HEK293 (cell line): ENCODE results near the gene PTBP1.

Experiments
- EGR2 ChIP-seq: fragments of 450-650 bp; formaldehyde crosslinking; IDR thresholded peaks from 2 replicates; pipeline ENCODE4 v1.5.1; 2016; ENCODE audit warnings: low read depth, missing biosample characterization, missing genetic modification characterization
- KLF1 ChIP-seq: fragments of 450-650 bp; formaldehyde crosslinking; IDR thresholded peaks from 2 replicates; pipeline ENCODE4 v1.5.1; 2016; ENCODE audit warnings: missing biosample characterization, missing genetic modification characterization
- PRDM1 ChIP-seq: fragments of 450-650 bp; formaldehyde crosslinking; IDR thresholded peaks from 2 replicates; pipeline ENCODE4; 2016; ENCODE audit warnings: missing biosample characterization, missing genetic modification characterization
- SCRT1 ChIP-seq: fragments of 450-650 bp; formaldehyde crosslinking; IDR thresholded peaks from 2 replicates; pipeline ENCODE4 v1.5.1; 2016; ENCODE audit warnings: missing biosample characterization, missing genetic modification characterization, borderline replicate concordance
- SP2 ChIP-seq: fragments of 450-650 bp; formaldehyde crosslinking; IDR thresholded peaks from 2 replicates; pipeline ENCODE4 v1.5.1; 2016; ENCODE audit warnings: missing biosample characterization, missing genetic modification characterization
- TCF7L2 ChIP-seq: IDR thresholded peaks from 2 replicates; pipeline ENCODE4 v1.6.1; 2011; ENCODE audit warnings: low read depth, mild to moderate bottlenecking, inconsistent platforms, low read length, moderate library complexity, borderline replicate concordance
- ZBTB17 ChIP-seq: fragments of 450-650 bp; formaldehyde crosslinking; IDR thresholded peaks from 2 replicates; pipeline ENCODE4 v1.5.1; 2016; ENCODE audit warnings: missing biosample characterization, missing genetic modification characterization
- ZBTB20 ChIP-seq: fragments of 450-650 bp; formaldehyde crosslinking; IDR thresholded peaks from 2 replicates; pipeline ENCODE4 v1.5.1; 2016; ENCODE audit warnings: missing biosample characterization, missing genetic modification characterization
- ZBTB26 ChIP-seq: fragments of 450-650 bp; formaldehyde crosslinking; optimal IDR thresholded peaks from 2 replicates; pipeline ENCODE3; 2016; ENCODE audit warnings: missing biosample characterization, mild to moderate bottlenecking, missing genetic modification characterization
- ZNF112 ChIP-seq: fragments of 450-650 bp; formaldehyde crosslinking; IDR thresholded peaks from 2 replicates; pipeline ENCODE4 v1.5.0; 2017; ENCODE audit warnings: missing biosample characterization, missing genetic modification characterization
- ZNF133 ChIP-seq: fragments of 450-650 bp; formaldehyde crosslinking; IDR thresholded peaks from 2 replicates; pipeline ENCODE4 v1.5.1; 2016; ENCODE audit warnings: missing biosample characterization, missing genetic modification characterization
- ZNF146 ChIP-seq: fragments of 450-650 bp; formaldehyde crosslinking; IDR thresholded peaks from 2 replicates; pipeline ENCODE4 v1.5.1; 2016; ENCODE audit warnings: missing biosample characterization, missing genetic modification characterization
- ZNF16 ChIP-seq: fragments of 450-650 bp; formaldehyde crosslinking; IDR thresholded peaks from 2 replicates; pipeline ENCODE4 v1.5.1; 2016; ENCODE audit warnings: low read depth, missing biosample characterization, missing genetic modification characterization
- ZNF18 ChIP-seq: fragments of 450-650 bp; formaldehyde crosslinking; IDR thresholded peaks from 2 replicates; pipeline ENCODE4 v1.5.1; 2016; ENCODE audit warnings: missing biosample characterization, missing genetic modification characterization
- ZNF184 ChIP-seq: fragments of 450-650 bp; IDR thresholded peaks from 2 replicates; pipeline ENCODE4 v1.5.1; 2018; ENCODE audit warnings: missing biosample characterization, mild to moderate bottlenecking, missing genetic modification characterization
- ZNF2 ChIP-seq: fragments of 450-650 bp; formaldehyde crosslinking; IDR thresholded peaks from 2 replicates; pipeline ENCODE4 v1.5.1; 2016; ENCODE audit warnings: missing biosample characterization, missing genetic modification characterization
- ZNF211 ChIP-seq: fragments of 450-650 bp; formaldehyde crosslinking; IDR thresholded peaks from 2 replicates; pipeline ENCODE4 v1.5.1; 2016; ENCODE audit warnings: low read depth, missing biosample characterization, missing genetic modification characterization
- ZNF239 ChIP-seq: fragments of 450-650 bp; formaldehyde crosslinking; IDR thresholded peaks from 2 replicates; pipeline ENCODE4 v1.5.1; 2016; ENCODE audit warnings: missing biosample characterization, missing genetic modification characterization
- ZNF341 ChIP-seq: fragments of 450-650 bp; formaldehyde crosslinking; IDR thresholded peaks from 2 replicates; pipeline ENCODE4; 2016; ENCODE audit warnings: low read depth, missing biosample characterization, missing genetic modification characterization
- ZNF350 ChIP-seq: fragments of 450-650 bp; formaldehyde crosslinking; IDR thresholded peaks from 2 replicates; pipeline ENCODE4 v1.5.0; 2017; ENCODE audit warnings: missing biosample characterization, mild to moderate bottlenecking, missing genetic modification characterization
- ZNF354C ChIP-seq: fragments of 450-650 bp; formaldehyde crosslinking; IDR thresholded peaks from 2 replicates; pipeline ENCODE4 v1.5.1; 2016; ENCODE audit warnings: missing biosample characterization, missing genetic modification characterization, low read depth, borderline replicate concordance
- ZNF394 ChIP-seq: fragments of 450-650 bp; formaldehyde crosslinking; IDR thresholded peaks from 2 replicates; pipeline ENCODE4 v1.5.1; 2016; ENCODE audit warnings: missing biosample characterization, missing genetic modification characterization, mild to moderate bottlenecking, moderate library complexity, borderline replicate concordance
- ZNF423 ChIP-seq: fragments of 450-650 bp; formaldehyde crosslinking; IDR thresholded peaks from 2 replicates; pipeline ENCODE4 v1.5.1; 2016; ENCODE audit warnings: missing biosample characterization, missing genetic modification characterization
- ZNF433 ChIP-seq: fragments of 450-650 bp; formaldehyde crosslinking; IDR thresholded peaks from 2 replicates; pipeline ENCODE4 v1.5.1; 2016; ENCODE audit warnings: missing biosample characterization, missing genetic modification characterization, low read depth
- ZNF48 ChIP-seq: fragments of 450-650 bp; formaldehyde crosslinking; IDR thresholded peaks from 2 replicates; pipeline ENCODE4 v1.5.1; 2016; ENCODE audit warnings: missing biosample characterization, missing genetic modification characterization
- ZNF549 ChIP-seq: fragments of 450-650 bp; IDR thresholded peaks from 2 replicates; pipeline ENCODE4 v1.5.1; 2018; ENCODE audit warnings: missing biosample characterization, missing genetic modification characterization, mild to moderate bottlenecking, inconsistent platforms, moderate library complexity
- ZNF561 ChIP-seq: fragments of 450-650 bp; IDR thresholded peaks from 2 replicates; pipeline ENCODE4 v1.5.1; 2018; ENCODE audit warnings: missing biosample characterization, missing genetic modification characterization, borderline replicate concordance
- ZNF571 ChIP-seq: fragments of 450-650 bp; formaldehyde crosslinking; IDR thresholded peaks from 2 replicates; pipeline ENCODE4 v1.5.0; 2017; ENCODE audit warnings: missing biosample characterization, missing genetic modification characterization
- ZNF596 ChIP-seq: fragments of 450-650 bp; IDR thresholded peaks from 2 replicates; pipeline ENCODE4 v1.5.0; 2018; ENCODE audit warnings: missing biosample characterization, mild to moderate bottlenecking, missing genetic modification characterization, moderate library complexity
- ZNF610 ChIP-seq: fragments of 450-650 bp; formaldehyde crosslinking; IDR thresholded peaks from 2 replicates; pipeline ENCODE4 v1.5.1; 2016; ENCODE audit warnings: missing biosample characterization, missing genetic modification characterization, borderline replicate concordance
- ZNF629 ChIP-seq: fragments of 450-650 bp; formaldehyde crosslinking; IDR thresholded peaks from 2 replicates; pipeline ENCODE4 v1.5.1; 2017; ENCODE audit warnings: missing biosample characterization, missing genetic modification characterization
- ZNF658 ChIP-seq: fragments of 450-650 bp; formaldehyde crosslinking; IDR thresholded peaks from 2 replicates; pipeline ENCODE4; 2016; ENCODE audit warnings: missing biosample characterization, missing genetic modification characterization
- ZNF670 ChIP-seq: fragments of 450-650 bp; formaldehyde crosslinking; IDR thresholded peaks from 2 replicates; pipeline ENCODE4 v1.5.1; 2016; ENCODE audit warnings: missing biosample characterization, missing genetic modification characterization, low read depth
- ZNF792 ChIP-seq: fragments of 450-650 bp; formaldehyde crosslinking; IDR thresholded peaks from 2 replicates; pipeline ENCODE4 v1.5.1; 2016; ENCODE audit warnings: missing biosample characterization, missing genetic modification characterization
- TF ChIP-seq, protein P1 (sequence below): fragments of 450-650 bp; formaldehyde crosslinking; IDR thresholded peaks from 2 replicates; pipeline ENCODE4 v1.5.1; 2016; ENCODE audit warnings: missing biosample characterization, missing genetic modification characterization
- TF ChIP-seq, protein P2 (sequence below): fragments of 450-650 bp; formaldehyde crosslinking; IDR thresholded peaks from 2 replicates; pipeline ENCODE4 v1.5.1; 2017; ENCODE audit warnings: missing biosample characterization, missing genetic modification characterization

Gene PTBP1

GRCh38 chr19:843180-843835, 46.1 kb downstream of the PTBP1 start (continued):
- TF ChIP-seq ZNF184 (tag by site-specific recombination) (no peak), ZBTB17 (tag by site-specific recombination) (peak; percentile 33; the same call in 1 of the 2 replicates), SCRT1 (tag by site-specific recombination) (no peak), ZBTB20 (tag by site-specific recombination) (peak; percentile 86), ZNF211 (tag by site-specific recombination) (no peak), ZNF18 (tag by site-specific recombination) (no peak), ZNF433 (no peak), SP2 (tag by site-specific recombination) (no peak), ZNF133 (no peak), ZNF658 (tag by site-specific recombination) (no peak), PRDM1 (no peak), ZNF112 (tag by site-specific recombination) (no peak), ZNF394 (tag by site-specific recombination) (no peak), ZNF792 (tag by site-specific recombination) (no peak), TCF7L2 (no peak), ZBTB26 (tag by site-specific recombination) (peak; percentile 54), ZNF549 (tag by site-specific recombination) (no peak), ZNF596 (no peak), ZNF629 (tag by site-specific recombination) (no peak), ZNF423 (no peak), ZNF341 (tag by site-specific recombination) (peak; percentile 72), ZNF2 (tag by site-specific recombination) (no peak), ZNF239 (tag by site-specific recombination) (no peak), ZNF16 (tag by site-specific recombination) (no peak), ZNF610 (tag by site-specific recombination) (no peak), ZNF571 (tag by site-specific recombination) (no peak), ZNF670 (no peak), KLF1 (tag by site-specific recombination) (no peak), EGR2 (peak; percentile 88), ZNF146 (no peak), ZNF48 (tag by site-specific recombination) (no peak), ZNF350 (tag by site-specific recombination) (no peak), ZNF561 (no peak), ZNF354C (tag by site-specific recombination) (no peak)
- TF ChIP-seq, protein P1, sequence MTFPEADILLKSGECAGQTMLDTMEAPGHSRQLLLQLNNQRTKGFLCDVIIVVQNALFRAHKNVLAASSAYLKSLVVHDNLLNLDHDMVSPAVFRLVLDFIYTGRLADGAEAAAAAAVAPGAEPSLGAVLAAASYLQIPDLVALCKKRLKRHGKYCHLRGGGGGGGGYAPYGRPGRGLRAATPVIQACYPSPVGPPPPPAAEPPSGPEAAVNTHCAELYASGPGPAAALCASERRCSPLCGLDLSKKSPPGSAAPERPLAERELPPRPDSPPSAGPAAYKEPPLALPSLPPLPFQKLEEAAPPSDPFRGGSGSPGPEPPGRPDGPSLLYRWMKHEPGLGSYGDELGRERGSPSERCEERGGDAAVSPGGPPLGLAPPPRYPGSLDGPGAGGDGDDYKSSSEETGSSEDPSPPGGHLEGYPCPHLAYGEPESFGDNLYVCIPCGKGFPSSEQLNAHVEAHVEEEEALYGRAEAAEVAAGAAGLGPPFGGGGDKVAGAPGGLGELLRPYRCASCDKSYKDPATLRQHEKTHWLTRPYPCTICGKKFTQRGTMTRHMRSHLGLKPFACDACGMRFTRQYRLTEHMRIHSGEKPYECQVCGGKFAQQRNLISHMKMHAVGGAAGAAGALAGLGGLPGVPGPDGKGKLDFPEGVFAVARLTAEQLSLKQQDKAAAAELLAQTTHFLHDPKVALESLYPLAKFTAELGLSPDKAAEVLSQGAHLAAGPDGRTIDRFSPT (tag by site-specific recombination) = no peak
- TF ChIP-seq, protein P2, sequence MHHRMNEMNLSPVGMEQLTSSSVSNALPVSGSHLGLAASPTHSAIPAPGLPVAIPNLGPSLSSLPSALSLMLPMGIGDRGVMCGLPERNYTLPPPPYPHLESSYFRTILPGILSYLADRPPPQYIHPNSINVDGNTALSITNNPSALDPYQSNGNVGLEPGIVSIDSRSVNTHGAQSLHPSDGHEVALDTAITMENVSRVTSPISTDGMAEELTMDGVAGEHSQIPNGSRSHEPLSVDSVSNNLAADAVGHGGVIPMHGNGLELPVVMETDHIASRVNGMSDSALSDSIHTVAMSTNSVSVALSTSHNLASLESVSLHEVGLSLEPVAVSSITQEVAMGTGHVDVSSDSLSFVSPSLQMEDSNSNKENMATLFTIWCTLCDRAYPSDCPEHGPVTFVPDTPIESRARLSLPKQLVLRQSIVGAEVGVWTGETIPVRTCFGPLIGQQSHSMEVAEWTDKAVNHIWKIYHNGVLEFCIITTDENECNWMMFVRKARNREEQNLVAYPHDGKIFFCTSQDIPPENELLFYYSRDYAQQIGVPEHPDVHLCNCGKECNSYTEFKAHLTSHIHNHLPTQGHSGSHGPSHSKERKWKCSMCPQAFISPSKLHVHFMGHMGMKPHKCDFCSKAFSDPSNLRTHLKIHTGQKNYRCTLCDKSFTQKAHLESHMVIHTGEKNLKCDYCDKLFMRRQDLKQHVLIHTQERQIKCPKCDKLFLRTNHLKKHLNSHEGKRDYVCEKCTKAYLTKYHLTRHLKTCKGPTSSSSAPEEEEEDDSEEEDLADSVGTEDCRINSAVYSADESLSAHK = no peak
